HEK293 (cell line): Measurements from ENCODE around the gene MORC4.
"Not testable (repeated sequence)": the region's sequence is repeated elsewhere in the genome, so short reads cannot be mapped to it uniquely, and the experiment has no call there.

Experiments used
- CTCF ChIA-PET: fragments of 350-600 bp; formaldehyde crosslinking; extraction: SDS; loops from one replicate; lab custom pipeline; 2021; ENCODE audit warnings: antibody characterized with exemption; lab: Yijun Ruan, JAX
- POLR2A ChIA-PET: fragments of 300-600 bp; formaldehyde crosslinking; extraction: SDS; loops from one replicate; lab custom pipeline; 2020; ENCODE audit warnings: antibody characterized with exemption, inconsistent platforms; lab: Yijun Ruan, JAX
- H3K27ac ChIP-seq: fragments of 200-500 bp; sonication (Bioruptor generic); 2 replicates; pipeline ENCODE4 v1.5.1; 2014; ENCODE audit warnings: low read depth, low read length, control low read depth, inconsistent platforms; ENCODE audit errors: extremely low read depth
- H3K36me3 ChIP-seq, 2 experiments: fragments of 200-500 bp in 1 of 2; sonication (Bioruptor generic) in 1 of 2; 1 replicate in 1 of 2; 2 replicates in 1 of 2; pipeline ENCODE4 v1.5.1; 2014 to 2017; ENCODE audit warnings: inconsistent platforms in 2 of 2, low read length in 2 of 2; ENCODE audit not compliant: control insufficient read depth in 2 of 2, insufficient read depth in 1 of 2
- H3K4me1 ChIP-seq: fragments of 200-500 bp; sonication (Bioruptor generic); 2 replicates; pipeline ENCODE4 v1.5.1; 2014; ENCODE audit warnings: mild to moderate bottlenecking, low read length, inconsistent platforms; ENCODE audit not compliant: control insufficient read depth, insufficient read depth
- H3K4me3 ChIP-seq: 2 replicates; pipeline ENCODE4 v1.5.1; 2011; ENCODE audit warnings: low read depth, mild to moderate bottlenecking, control low read depth, low read length, moderate library complexity
- H3K9me3 ChIP-seq: fragments of 200-500 bp; sonication (Bioruptor generic); 2 replicates; pipeline ENCODE4 v1.5.1; 2014; ENCODE audit warnings: low read depth, low read length, inconsistent platforms; ENCODE audit not compliant: control insufficient read depth, insufficient read depth
- BCL11B ChIP-seq: fragments of 450-650 bp; formaldehyde crosslinking; IDR thresholded peaks from 2 replicates; pipeline ENCODE4 v1.5.1; 2016; ENCODE audit warnings: low read depth, missing biosample characterization, missing genetic modification characterization
- EGR2 ChIP-seq: fragments of 450-650 bp; formaldehyde crosslinking; IDR thresholded peaks from 2 replicates; pipeline ENCODE4 v1.5.1; 2016; ENCODE audit warnings: low read depth, missing biosample characterization, missing genetic modification characterization
- IKZF3 ChIP-seq: fragments of 450-650 bp; IDR thresholded peaks from 2 replicates; pipeline ENCODE4 v1.5.0; 2018; ENCODE audit warnings: missing biosample characterization, mild to moderate bottlenecking, missing genetic modification characterization, moderate library complexity
- KLF10 ChIP-seq: fragments of 450-650 bp; IDR thresholded peaks from 2 replicates; pipeline ENCODE4 v1.5.1; 2018; ENCODE audit warnings: missing biosample characterization, mild to moderate bottlenecking, missing genetic modification characterization
- MZF1 ChIP-seq: fragments of 450-650 bp; formaldehyde crosslinking; IDR thresholded peaks from 2 replicates; pipeline ENCODE4 v1.5.1; 2017; ENCODE audit warnings: missing biosample characterization, missing genetic modification characterization, borderline replicate concordance
- OVOL3 ChIP-seq: fragments of 450-650 bp; formaldehyde crosslinking; IDR thresholded peaks from 2 replicates; pipeline ENCODE4 v1.5.1; 2016; ENCODE audit warnings: missing biosample characterization, missing genetic modification characterization
- RBAK ChIP-seq: fragments of 450-650 bp; formaldehyde crosslinking; IDR thresholded peaks from 2 replicates; pipeline ENCODE4 v1.5.1; 2016; ENCODE audit warnings: missing biosample characterization, missing genetic modification characterization
- SALL2 ChIP-seq: fragments of 450-650 bp; formaldehyde crosslinking; IDR thresholded peaks from 2 replicates; pipeline ENCODE4 v1.5.0; 2017; ENCODE audit warnings: missing biosample characterization, mild to moderate bottlenecking, missing genetic modification characterization, borderline replicate concordance
- YY2 ChIP-seq: fragments of 450-650 bp; formaldehyde crosslinking; IDR thresholded peaks from 2 replicates; pipeline ENCODE4 v1.5.1; 2016; ENCODE audit warnings: missing biosample characterization, missing genetic modification characterization
- ZBTB1 ChIP-seq: fragments of 450-650 bp; formaldehyde crosslinking; IDR thresholded peaks from 2 replicates; pipeline ENCODE4 v1.5.1; 2016; ENCODE audit warnings: missing biosample characterization, missing genetic modification characterization
- ZFP69B ChIP-seq: fragments of 450-650 bp; formaldehyde crosslinking; IDR thresholded peaks from 2 replicates; pipeline ENCODE4 v1.5.1; 2016; ENCODE audit warnings: missing biosample characterization, missing genetic modification characterization
- ZIC2 ChIP-seq: fragments of 450-650 bp; formaldehyde crosslinking; IDR thresholded peaks from 2 replicates; pipeline ENCODE4 v1.5.1; 2016; ENCODE audit warnings: missing biosample characterization, missing genetic modification characterization
- ZNF112 ChIP-seq: fragments of 450-650 bp; formaldehyde crosslinking; IDR thresholded peaks from 2 replicates; pipeline ENCODE4 v1.5.0; 2017; ENCODE audit warnings: missing biosample characterization, missing genetic modification characterization
- ZNF133 ChIP-seq: fragments of 450-650 bp; formaldehyde crosslinking; IDR thresholded peaks from 2 replicates; pipeline ENCODE4 v1.5.1; 2016; ENCODE audit warnings: missing biosample characterization, missing genetic modification characterization
- ZNF391 ChIP-seq: fragments of 450-650 bp; formaldehyde crosslinking; IDR thresholded peaks from 2 replicates; pipeline ENCODE4 v1.5.1; 2016; ENCODE audit warnings: low read depth, missing biosample characterization, missing genetic modification characterization, borderline replicate concordance
- ZNF394 ChIP-seq: fragments of 450-650 bp; formaldehyde crosslinking; IDR thresholded peaks from 2 replicates; pipeline ENCODE4 v1.5.1; 2016; ENCODE audit warnings: missing biosample characterization, missing genetic modification characterization, mild to moderate bottlenecking, moderate library complexity, borderline replicate concordance
- ZNF544 ChIP-seq: fragments of 450-650 bp; formaldehyde crosslinking; IDR thresholded peaks from 2 replicates; pipeline ENCODE4 v1.5.0; 2017; ENCODE audit warnings: missing biosample characterization, missing genetic modification characterization
- ZNF558 ChIP-seq: fragments of 450-650 bp; formaldehyde crosslinking; IDR thresholded peaks from 2 replicates; pipeline ENCODE4 v1.5.1; 2016; ENCODE audit warnings: missing biosample characterization, missing genetic modification characterization
- ZNF629 ChIP-seq: fragments of 450-650 bp; formaldehyde crosslinking; IDR thresholded peaks from 2 replicates; pipeline ENCODE4 v1.5.1; 2017; ENCODE audit warnings: missing biosample characterization, missing genetic modification characterization
- ZNF660 ChIP-seq: fragments of 450-650 bp; IDR thresholded peaks from 2 replicates; pipeline ENCODE4 v1.5.1; 2018; ENCODE audit warnings: missing biosample characterization, mild to moderate bottlenecking, missing genetic modification characterization
- ZNF777 ChIP-seq: fragments of 450-650 bp; formaldehyde crosslinking; IDR thresholded peaks from 2 replicates; pipeline ENCODE4 v1.5.1; 2017; ENCODE audit warnings: missing biosample characterization, missing genetic modification characterization, borderline replicate concordance
- ZNF785 ChIP-seq: fragments of 450-650 bp; formaldehyde crosslinking; IDR thresholded peaks from 2 replicates; pipeline ENCODE4 v1.5.1; 2016; ENCODE audit warnings: missing biosample characterization, missing genetic modification characterization
- TF ChIP-seq, protein P1 (sequence below): fragments of 450-650 bp; formaldehyde crosslinking; IDR thresholded peaks from 2 replicates; pipeline ENCODE4 v1.5.1; 2016; ENCODE audit warnings: missing biosample characterization, missing genetic modification characterization
- TF ChIP-seq, protein P2 (sequence below): IDR thresholded peaks from 2 replicates; pipeline ENCODE4 v1.6.1; 2011; ENCODE audit warnings: mild to moderate bottlenecking, low read depth, low read length, borderline replicate concordance
- TF ChIP-seq, protein P3 (sequence below): fragments of 450-650 bp; formaldehyde crosslinking; IDR thresholded peaks from 2 replicates; pipeline ENCODE4 v1.5.1; 2017; ENCODE audit warnings: missing biosample characterization, missing genetic modification characterization
- TF ChIP-seq, protein P4 (sequence below): fragments of 450-650 bp; formaldehyde crosslinking; IDR thresholded peaks from 2 replicates; pipeline ENCODE4 v1.5.1; 2016; ENCODE audit warnings: missing biosample characterization, missing genetic modification characterization

MORC4 gene

DNA sequence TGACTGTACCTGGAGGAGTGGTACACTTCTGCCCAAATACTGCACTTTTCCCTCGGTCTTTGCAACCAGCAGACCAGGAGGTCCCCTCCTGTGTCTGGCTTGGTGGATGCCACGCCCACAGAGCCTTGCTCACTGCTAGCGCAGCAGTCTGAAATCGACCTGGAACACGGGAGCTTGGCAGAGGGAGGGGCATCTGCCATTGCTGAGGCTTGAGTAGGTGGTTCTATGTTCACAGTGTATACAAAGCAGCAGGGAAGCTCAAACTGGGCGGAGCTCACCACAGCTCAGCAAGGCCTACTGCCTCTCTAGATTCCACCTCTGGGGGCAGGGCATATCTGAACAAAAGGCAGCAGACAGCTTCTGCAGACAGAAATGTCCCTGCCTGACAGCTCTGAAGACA lies 33.5 kb downstream of the MORC4 start:
- TF ChIP-seq EGR2 (tag by site-specific recombination): 0 out of 2 replicates have a peak, but pooled peaks have one; percentile 7
- POLR2A ChIA-PET, H3K4me3 ChIP-seq, H3K9me3 ChIP-seq, H3K27ac ChIP-seq, CTCF ChIA-PET, H3K4me1 ChIP-seq: not testable (repeated sequence)
- peaks cover 9 to 25% of the 10 kb centered on the region in 2 experiments; a peak in 2 of 3 replicates for H3K36me3 ChIP-seq

DNA sequence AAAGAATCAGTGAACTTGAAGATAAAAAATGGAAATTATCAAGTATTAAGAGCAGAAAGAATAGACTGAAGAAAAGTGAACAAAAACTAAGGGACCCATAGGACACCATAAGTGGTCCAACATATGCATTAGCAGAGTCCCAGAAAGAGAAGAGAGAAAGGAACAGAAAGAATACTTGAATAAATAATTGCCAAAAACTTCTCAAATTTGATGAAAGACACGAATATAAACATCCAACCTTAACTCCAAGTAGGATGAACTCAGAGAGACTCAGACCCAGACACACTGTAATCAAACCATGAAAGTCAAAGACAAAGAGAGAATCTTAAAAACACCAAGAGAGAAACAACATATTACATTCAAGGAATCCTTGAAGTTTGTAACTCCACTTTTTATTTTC lies 35.7 kb downstream of the MORC4 start:
- TF ChIP-seq, protein P1, sequence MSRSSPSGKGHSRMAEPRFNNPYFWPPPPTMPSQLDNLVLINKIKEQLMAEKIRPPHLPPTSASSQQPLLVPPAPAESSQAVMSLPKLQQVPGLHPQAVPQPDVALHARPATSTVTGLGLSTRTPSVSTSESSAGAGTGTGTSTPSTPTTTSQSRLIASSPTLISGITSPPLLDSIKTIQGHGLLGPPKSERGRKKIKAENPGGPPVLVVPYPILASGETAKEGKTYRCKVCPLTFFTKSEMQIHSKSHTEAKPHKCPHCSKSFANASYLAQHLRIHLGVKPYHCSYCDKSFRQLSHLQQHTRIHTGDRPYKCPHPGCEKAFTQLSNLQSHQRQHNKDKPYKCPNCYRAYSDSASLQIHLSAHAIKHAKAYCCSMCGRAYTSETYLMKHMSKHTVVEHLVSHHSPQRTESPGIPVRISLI: no peak
- TF ChIP-seq BCL11B (no peak), ZFP69B (tag by site-specific recombination) (no peak), IKZF3 (tag by site-specific recombination) (no peak), ZNF558 (peak; percentile 92), ZNF112 (tag by site-specific recombination) (no peak), SALL2 (tag by site-specific recombination) (no peak), ZNF133 (tag by site-specific recombination) (peak; percentile 34; the same call in 1 of the 2 replicates)
- Histone ChIP-seq H3K27ac (no peak overlapping the region), H3K9me3 (no peaks in the 10 kb centered on the region), H3K36me3 (peaks cover 14 to 43% of the 10 kb centered on the region in 2 experiments), H3K4me3 (no peak overlapping the region), H3K4me1 (no peaks in the 10 kb centered on the region)
- POLR2A ChIA-PET: no interaction called here
- CTCF ChIA-PET: no interaction called here

DNA sequence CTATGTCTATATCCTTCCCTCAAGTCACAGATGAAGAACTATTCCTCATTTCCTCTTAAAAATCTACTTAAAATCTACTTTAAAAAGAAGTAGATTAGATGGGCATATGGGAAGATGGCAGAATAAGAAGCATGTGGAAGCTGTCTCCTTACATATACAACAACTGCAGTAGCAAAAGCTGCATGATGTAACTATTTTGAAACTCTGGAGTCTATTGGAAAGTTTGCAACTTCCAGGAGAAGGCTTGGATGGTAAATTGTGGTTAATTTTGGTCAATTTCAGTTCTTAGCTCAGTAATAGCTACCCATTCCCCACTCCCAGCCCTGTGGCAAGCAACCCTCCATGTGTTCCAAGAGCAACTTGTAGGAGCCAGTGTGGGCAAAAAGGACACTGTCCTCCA lies 36.9 kb downstream of the MORC4 start:
- no peaks in the 10 kb centered on the region for H3K4me1 ChIP-seq
- TF ChIP-seq OVOL3 (tag by site-specific recombination) (no peak), ZNF391 (tag by site-specific recombination) (no peak), ZNF544 (no peak), YY2 (no peak), RBAK (tag by site-specific recombination) (no peak), ZBTB1 (no peak), ZNF785 (tag by site-specific recombination) (no peak), MZF1 (no peak), ZIC2 (tag by site-specific recombination) (no peak), ZNF629 (no peak), ZNF777 (no peak), ZNF394 (tag by site-specific recombination) (no peak), KLF10 (tag by site-specific recombination) (no peak), ZNF660 (no peak)
- TF ChIP-seq, protein P2, sequence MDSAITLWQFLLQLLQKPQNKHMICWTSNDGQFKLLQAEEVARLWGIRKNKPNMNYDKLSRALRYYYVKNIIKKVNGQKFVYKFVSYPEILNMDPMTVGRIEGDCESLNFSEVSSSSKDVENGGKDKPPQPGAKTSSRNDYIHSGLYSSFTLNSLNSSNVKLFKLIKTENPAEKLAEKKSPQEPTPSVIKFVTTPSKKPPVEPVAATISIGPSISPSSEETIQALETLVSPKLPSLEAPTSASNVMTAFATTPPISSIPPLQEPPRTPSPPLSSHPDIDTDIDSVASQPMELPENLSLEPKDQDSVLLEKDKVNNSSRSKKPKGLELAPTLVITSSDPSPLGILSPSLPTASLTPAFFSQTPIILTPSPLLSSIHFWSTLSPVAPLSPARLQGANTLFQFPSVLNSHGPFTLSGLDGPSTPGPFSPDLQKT: no peak
- TF ChIP-seq, protein P3, sequence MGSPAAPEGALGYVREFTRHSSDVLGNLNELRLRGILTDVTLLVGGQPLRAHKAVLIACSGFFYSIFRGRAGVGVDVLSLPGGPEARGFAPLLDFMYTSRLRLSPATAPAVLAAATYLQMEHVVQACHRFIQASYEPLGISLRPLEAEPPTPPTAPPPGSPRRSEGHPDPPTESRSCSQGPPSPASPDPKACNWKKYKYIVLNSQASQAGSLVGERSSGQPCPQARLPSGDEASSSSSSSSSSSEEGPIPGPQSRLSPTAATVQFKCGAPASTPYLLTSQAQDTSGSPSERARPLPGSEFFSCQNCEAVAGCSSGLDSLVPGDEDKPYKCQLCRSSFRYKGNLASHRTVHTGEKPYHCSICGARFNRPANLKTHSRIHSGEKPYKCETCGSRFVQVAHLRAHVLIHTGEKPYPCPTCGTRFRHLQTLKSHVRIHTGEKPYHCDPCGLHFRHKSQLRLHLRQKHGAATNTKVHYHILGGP (tag by site-specific recombination): no peak
- TF ChIP-seq, protein P4, sequence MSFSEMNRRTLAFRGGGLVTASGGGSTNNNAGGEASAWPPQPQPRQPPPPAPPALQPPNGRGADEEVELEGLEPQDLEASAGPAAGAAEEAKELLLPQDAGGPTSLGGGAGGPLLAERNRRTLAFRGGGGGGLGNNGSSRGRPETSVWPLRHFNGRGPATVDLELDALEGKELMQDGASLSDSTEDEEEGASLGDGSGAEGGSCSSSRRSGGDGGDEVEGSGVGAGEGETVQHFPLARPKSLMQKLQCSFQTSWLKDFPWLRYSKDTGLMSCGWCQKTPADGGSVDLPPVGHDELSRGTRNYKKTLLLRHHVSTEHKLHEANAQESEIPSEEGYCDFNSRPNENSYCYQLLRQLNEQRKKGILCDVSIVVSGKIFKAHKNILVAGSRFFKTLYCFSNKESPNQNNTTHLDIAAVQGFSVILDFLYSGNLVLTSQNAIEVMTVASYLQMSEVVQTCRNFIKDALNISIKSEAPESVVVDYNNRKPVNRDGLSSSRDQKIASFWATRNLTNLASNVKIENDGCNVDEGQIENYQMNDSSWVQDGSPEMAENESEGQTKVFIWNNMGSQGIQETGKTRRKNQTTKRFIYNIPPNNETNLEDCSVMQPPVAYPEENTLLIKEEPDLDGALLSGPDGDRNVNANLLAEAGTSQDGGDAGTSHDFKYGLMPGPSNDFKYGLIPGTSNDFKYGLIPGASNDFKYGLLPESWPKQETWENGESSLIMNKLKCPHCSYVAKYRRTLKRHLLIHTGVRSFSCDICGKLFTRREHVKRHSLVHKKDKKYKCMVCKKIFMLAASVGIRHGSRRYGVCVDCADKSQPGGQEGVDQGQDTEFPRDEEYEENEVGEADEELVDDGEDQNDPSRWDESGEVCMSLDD (tag by site-specific recombination): no peak
- TF ChIP-seq, all 188 proteins: peak for 0
- ChIA-PET POLR2A (no interaction called here), CTCF (interaction anchor here (0.6 to 2.1 kb wide), 5 partner anchors 10 to 89 kb away, joined by 3 to 6 read pairs (median 3); no protein-coding TSS in a partner anchor)
- peaks cover 18 to 52% of the 10 kb centered on the region in 2 experiments for H3K36me3 ChIP-seq
- no peak overlapping the region for H3K4me3 ChIP-seq
- no peaks in the 10 kb centered on the region for H3K9me3 ChIP-seq
- no peak overlapping the region for H3K27ac ChIP-seq
